Lung (tissue), 12 donors: ENCODE results near the gene MEDAG. TPM values are rescaled to one million over a fixed set of nuclear protein-coding genes. Genes with fewer than 3 reads are reported as not detected.
"Not testable (repeated sequence)": the region's sequence is repeated elsewhere in the genome, so short reads cannot be mapped to it uniquely, and the experiment has no call there.

ENCODE experiments used
- ATAC-seq: fragments of 200-7000 bp; cut with Tn5 transposase; one replicate; pipeline ENCODE4 v1.9.1; 2020; ENCODE audit warnings: moderate number of reproducible peaks; ENCODE audit not compliant: insufficient read depth, low FRiP score
- DNase-seq, 3 donors: peaks; one replicate each; pipeline ENCODE4 v3.0.0-alpha.2; 2013 to 2017
- H3K27ac ChIP-seq, 2 donors: one replicate each; pipeline ENCODE4 v1.5.1; 2013; ENCODE audit warnings: mild to moderate bottlenecking in 2 of 2, moderate library complexity in 2 of 2, control low read depth in 1 of 2, inconsistent platforms in 1 of 2, low read depth in 1 of 2, low read length in 1 of 2
- H3K27me3 ChIP-seq, 3 donors: one replicate each; pipeline ENCODE4 v1.5.1; 2013; ENCODE audit warnings: low read length in 2 of 3; ENCODE audit not compliant: control insufficient read depth in 3 of 3, insufficient read depth in 3 of 3
- H3K36me3 ChIP-seq, 4 donors: one replicate each; pipeline ENCODE4 v1.5.1; 2013; ENCODE audit warnings: low read length in 4 of 4, mild to moderate bottlenecking in 1 of 4, moderate library complexity in 1 of 4; ENCODE audit not compliant: control insufficient read depth in 4 of 4, insufficient read depth in 4 of 4
- H3K4me1 ChIP-seq, 5 donors: one replicate each; pipeline ENCODE4 v1.5.1; 2013; ENCODE audit warnings: low read length in 5 of 5, mild to moderate bottlenecking in 2 of 5, moderate library complexity in 1 of 5; ENCODE audit not compliant: control insufficient read depth in 5 of 5, insufficient read depth in 5 of 5
- H3K4me3 ChIP-seq: one replicate; pipeline ENCODE4 v1.5.1; 2013; ENCODE audit warnings: mild to moderate bottlenecking, control low read depth, moderate library complexity
- H3K9ac ChIP-seq, 2 donors: one replicate each; pipeline ENCODE4 v1.5.1; 2013; ENCODE audit warnings: low read length in 2 of 2, control low read depth in 1 of 2; ENCODE audit not compliant: insufficient read depth in 1 of 2
- H3K9me3 ChIP-seq, 4 donors: one replicate each; pipeline ENCODE4 v1.5.1; 2013; ENCODE audit warnings: low read length in 3 of 4, mild to moderate bottlenecking in 1 of 4, moderate library complexity in 1 of 4; ENCODE audit not compliant: control insufficient read depth in 4 of 4, insufficient read depth in 3 of 4
- WGBS, 2 donors: extraction: QIAGEN DNeasy Blood & Tissue Kit; methylation state at CpG; one replicate each; pipeline ENCODE4 v1.1.7; 2013; 5-methylcytosine and 5-hydroxymethylcytosine counted together
- polyA plus RNA-seq, 2 donors: library from polyadenylated mRNA; stranded (reverse); fragments of 200-250 nt; gene quantifications; one replicate each; pipeline ENCODE4 v1.2.1, GENCODE V29; 2013
- total RNA-seq, 2 donors: library from RNA; depleted of rRNA in 1 of 2; stranded (reverse); fragments of >200 nt in 1 of 2; gene quantifications; one replicate each; pipeline ENCODE4 v1.2.1, GENCODE V29; 2014 to 2021
- TF ChIP-seq, protein P1 (sequence below): IDR thresholded peaks from 2 replicates; pipeline ENCODE4 v1.5.1; 2012; ENCODE audit warnings: mild to moderate bottlenecking; ENCODE audit errors: control extremely low read depth, extremely low read depth
- donor health status: control.
- donor health status: control.
- donor health status: Bipolar disorder and iron deficiency.
- donor health status: healthy.
- donor health status: DM: yes; HTN: yes; CAD: no.

The MEDAG gene
- total and polyA plus RNA-seq, 4 donors = 0.97 to 14.4 (median 8.4) TPM

DNA sequence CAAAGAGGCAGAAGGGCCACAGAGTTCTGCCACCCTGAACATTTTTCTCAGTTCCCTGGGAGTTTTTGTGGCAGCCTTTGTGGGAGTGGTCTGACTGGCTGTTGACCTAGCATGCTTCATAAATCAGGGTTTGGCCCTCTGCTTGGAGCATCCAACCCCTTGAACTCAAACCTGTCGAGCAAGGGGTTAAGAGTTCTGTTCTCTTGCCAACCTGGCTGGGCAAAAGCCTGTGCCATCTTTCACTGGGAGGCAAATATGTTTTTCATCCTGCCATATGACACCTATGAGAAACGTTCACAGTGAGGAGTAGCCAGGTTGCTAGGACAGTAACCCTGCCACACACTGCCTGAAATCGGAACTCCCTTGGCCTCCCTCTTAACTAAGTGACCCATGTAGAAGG, 18.6 kb downstream of the MEDAG start:
- Histone ChIP-seq H3K27me3 (no peaks in the 10 kb centered on the region), H3K27ac (no peak overlapping the region), H3K4me1 (no peaks in the 10 kb centered on the region), H3K36me3 (no peaks in the 10 kb centered on the region), H3K4me3 (no peak overlapping the region), H3K9me3 (no peaks in the 10 kb centered on the region), H3K9ac (no peak overlapping the region)
- DNase-seq = no peak
- WGBS, 2 donors = 78 to 83% methylated on average over 3 of the region's 3 CpGs
- TF ChIP-seq, protein P1, sequence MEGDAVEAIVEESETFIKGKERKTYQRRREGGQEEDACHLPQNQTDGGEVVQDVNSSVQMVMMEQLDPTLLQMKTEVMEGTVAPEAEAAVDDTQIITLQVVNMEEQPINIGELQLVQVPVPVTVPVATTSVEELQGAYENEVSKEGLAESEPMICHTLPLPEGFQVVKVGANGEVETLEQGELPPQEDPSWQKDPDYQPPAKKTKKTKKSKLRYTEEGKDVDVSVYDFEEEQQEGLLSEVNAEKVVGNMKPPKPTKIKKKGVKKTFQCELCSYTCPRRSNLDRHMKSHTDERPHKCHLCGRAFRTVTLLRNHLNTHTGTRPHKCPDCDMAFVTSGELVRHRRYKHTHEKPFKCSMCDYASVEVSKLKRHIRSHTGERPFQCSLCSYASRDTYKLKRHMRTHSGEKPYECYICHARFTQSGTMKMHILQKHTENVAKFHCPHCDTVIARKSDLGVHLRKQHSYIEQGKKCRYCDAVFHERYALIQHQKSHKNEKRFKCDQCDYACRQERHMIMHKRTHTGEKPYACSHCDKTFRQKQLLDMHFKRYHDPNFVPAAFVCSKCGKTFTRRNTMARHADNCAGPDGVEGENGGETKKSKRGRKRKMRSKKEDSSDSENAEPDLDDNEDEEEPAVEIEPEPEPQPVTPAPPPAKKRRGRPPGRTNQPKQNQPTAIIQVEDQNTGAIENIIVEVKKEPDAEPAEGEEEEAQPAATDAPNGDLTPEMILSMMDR = no peak
- no peak for ATAC-seq

DNA sequence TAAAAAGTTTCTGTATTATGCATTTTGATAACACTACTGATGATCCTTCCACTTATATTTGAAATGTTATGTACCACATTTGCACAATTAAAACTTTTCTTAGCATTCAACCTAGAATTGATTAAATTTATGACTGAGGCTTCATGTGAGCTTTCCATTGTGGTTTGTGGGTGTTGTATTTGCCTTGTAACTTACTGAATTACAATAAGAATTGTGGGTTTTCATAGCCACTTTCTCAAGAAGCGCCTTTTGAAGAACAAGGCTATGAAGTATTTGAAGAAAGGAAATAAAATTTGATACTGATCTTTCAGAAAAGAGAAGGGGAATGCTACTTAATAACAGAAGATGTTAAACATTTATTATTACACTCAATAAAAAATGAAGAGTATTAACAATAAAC, 19.4 kb downstream of the MEDAG start:
- H3K4me3 ChIP-seq = no peak overlapping the region
- H3K27ac ChIP-seq = no peak overlapping the region
- H3K9me3 ChIP-seq = no peaks in the 10 kb centered on the region
- no peak for DNase-seq
- H3K36me3 ChIP-seq = no peaks in the 10 kb centered on the region
- no peaks in the 10 kb centered on the region for H3K27me3 ChIP-seq
- TF ChIP-seq, protein P1 = no peak
- 77 to 86% methylated on average over 1 of the region's 1 CpG for WGBS, 2 donors
- no peak overlapping the region for H3K9ac ChIP-seq
- ATAC-seq = no peak
- H3K4me1 ChIP-seq = no peaks in the 10 kb centered on the region

DNA sequence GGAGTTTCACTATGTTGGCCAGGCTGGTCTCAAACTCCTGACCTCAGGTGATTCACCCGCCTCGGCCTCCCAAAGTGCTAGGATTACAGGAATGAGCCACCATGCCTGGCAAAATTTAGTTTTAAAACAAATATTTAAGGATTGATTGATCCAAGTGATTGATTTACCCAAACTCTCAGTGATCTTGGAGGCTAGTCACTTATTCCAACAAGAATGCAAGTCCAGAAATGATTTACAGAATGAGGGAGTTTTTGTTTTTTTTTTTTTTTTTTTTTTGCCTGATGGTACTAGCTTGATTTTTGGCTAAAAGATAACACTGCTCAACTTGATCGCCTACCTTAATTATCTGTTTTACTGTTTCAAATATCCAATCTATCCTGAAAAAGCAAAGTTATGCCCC, 20.7 kb downstream of the MEDAG start:
- no peaks in the 10 kb centered on the region for H3K9me3 ChIP-seq
- no peak for ATAC-seq
- TF ChIP-seq, protein P1 = no peak
- H3K36me3 ChIP-seq = no peaks in the 10 kb centered on the region
- no peak overlapping the region for H3K9ac ChIP-seq
- H3K4me3 ChIP-seq = no peak overlapping the region
- no peaks in the 10 kb centered on the region for H3K27me3 ChIP-seq
- H3K4me1 ChIP-seq = no peaks in the 10 kb centered on the region
- 92% methylated on average over 3 of the region's 3 CpGs for WGBS, 2 donors
- no peak for DNase-seq
- H3K27ac ChIP-seq = no peak overlapping the region

DNA sequence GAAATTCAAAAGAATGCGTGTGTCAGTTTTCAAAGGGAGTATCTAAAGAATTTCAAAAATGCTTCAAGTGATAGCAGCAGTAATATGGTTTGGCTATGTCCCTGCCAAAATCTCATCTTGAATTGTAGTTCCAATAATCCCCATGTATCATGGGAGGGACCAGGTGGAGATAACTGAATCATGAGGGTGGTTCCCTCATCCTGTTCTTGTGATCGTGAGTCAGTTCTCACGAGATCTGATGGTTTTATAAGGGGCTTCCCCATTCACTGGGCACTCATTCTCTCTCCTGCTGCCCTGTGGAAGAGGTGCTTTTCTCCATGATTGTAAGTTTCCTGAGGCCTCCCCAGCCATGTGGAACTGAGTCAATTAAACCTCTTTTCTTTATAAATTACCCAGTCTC, 21.1 kb downstream of the MEDAG start:
- H3K4me3 ChIP-seq, H3K9me3 ChIP-seq, H3K4me1 ChIP-seq, DNase-seq, H3K27me3 ChIP-seq, H3K36me3 ChIP-seq, H3K9ac ChIP-seq, H3K27ac ChIP-seq, ATAC-seq: not testable (repeated sequence)
- 82 to 90% methylated on average over 3 of the region's 3 CpGs for WGBS, 2 donors
